ENCODE results near the gene ELP5. TPM values are rescaled to one million over a fixed set of nuclear protein-coding genes. Genes with fewer than 3 reads are reported as not detected.

The ELP5 gene
- total and polyA plus RNA-seq, 2 of the 4 experiments (the other 2 are of a cell fraction), result 39.3 to 46.6 TPM

DNA sequence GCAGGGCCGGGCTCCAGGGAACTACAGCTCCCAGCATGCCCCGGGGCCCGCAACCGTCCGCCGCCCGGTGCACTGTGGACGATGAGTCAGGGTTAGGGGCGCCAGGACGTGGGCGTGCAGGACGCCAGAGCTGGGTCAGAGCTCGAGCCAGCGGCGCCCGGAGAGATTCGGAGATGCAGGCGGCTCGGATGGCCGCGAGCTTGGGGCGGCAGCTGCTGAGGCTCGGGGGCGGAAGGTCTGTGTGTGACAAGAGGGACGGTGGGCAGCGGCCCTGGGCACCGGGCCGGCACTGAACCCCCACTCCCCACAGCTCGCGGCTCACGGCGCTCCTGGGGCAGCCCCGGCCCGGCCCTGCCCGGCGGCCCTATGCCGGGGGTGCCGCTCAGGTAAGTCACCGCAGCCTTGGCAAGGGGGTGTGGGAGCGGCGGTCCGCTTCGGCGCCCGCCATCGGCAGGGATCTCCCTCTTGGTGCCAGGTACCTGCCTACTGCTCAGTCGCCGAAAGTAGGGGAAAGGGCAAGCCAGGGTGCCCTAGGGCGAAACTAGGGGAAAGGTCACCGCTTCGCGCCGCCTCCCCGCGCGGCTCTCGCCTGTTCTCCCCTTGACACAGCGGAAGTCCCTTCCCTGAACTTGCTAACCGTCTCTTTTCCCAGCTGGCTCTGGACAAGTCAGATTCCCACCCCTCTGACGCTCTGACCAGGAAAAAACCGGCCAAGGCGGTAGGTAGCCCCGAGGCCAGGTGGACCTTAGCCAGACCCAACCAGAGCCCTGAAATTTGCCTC, 32.0 kb upstream of the ELP5 start, which contains the start of the genes ACADVL and DLG4:
ACADVL (plus strand) TSS at position 127 of the 781 bp plus-strand sequence; CDS start at position 174, 47 bp downstream.
DLG4 (minus strand) TSS at position 25 of the 781 bp plus-strand sequence.
- dilution Hi-C loops (cut with HindIII; ENCODE audit: low sequenced_read_pairs, unreplicated experiment), result no loop called here
- Histone ChIP-seq H3K9me1 (ENCODE audit: insufficient read depth, low read length) (peaks cover 21% of the 10 kb centered on the region; the same call in 1 of the 2 replicates), H3K36me3 (ENCODE audit: control insufficient read depth, insufficient read depth, low read length) (peaks cover 39% of the 10 kb centered on the region), H3K27me3 (ENCODE audit: control insufficient read depth, insufficient read depth, low read length) (no peaks in the 10 kb centered on the region), H3K79me1 (ENCODE audit: low read depth in 1 of 2, low read length in 2 of 2) (peaks cover 12 to 83% of the 10 kb centered on the region in 2 experiments), H3K4me1 (ENCODE audit: control insufficient read depth, insufficient read depth, low read length) (peaks cover 24% of the 10 kb centered on the region), H3K18ac (ENCODE audit: low read depth, low read length) (peak within 1 kb of the TSS; percentile 27; the same call in 1 of the 2 replicates), H3K4ac (ENCODE audit: low read depth, low read length) (peak within 1 kb of the TSS; percentile 99), H3K4me2 (ENCODE audit: low read depth, low read length) (peak within 1 kb of the TSS; percentile 81), H3K9me3 (ENCODE audit: control insufficient read depth, insufficient read depth, low read length) (no peaks in the 10 kb centered on the region), H4K20me1 (ENCODE audit: insufficient read depth, low read length) (peaks cover 49% of the 10 kb centered on the region), H2BK120ac (ENCODE audit: low read depth, low read length) (peak within 1 kb of the TSS; percentile 86), H3K56ac (ENCODE audit: extremely low read depth, insufficient read depth, low read length) (peak within 1 kb of the TSS; percentile 83), H3K9ac (ENCODE audit: low read depth, low read length) (peak within 1 kb of the TSS; percentile 72), H4K5ac (ENCODE audit: low read depth, low read length) (peak within 1 kb of the TSS; percentile 66), H3K14ac (replicated peaks; ENCODE audit: low read depth, low read length) (peak within 1 kb of the TSS; percentile 90), H4K8ac (ENCODE audit: low read depth in 2 of 2, low read length in 2 of 2) (peak within 1 kb of the TSS; percentile 98 to 99), H4K91ac (ENCODE audit: insufficient read depth, low read depth, low read length) (peak within 1 kb of the TSS; percentile 97), H3K23ac (ENCODE audit: low read depth, low read length) (peak within 1 kb of the TSS; percentile 86), H2BK5ac (ENCODE audit: low read depth, low read length, poor library complexity, severe bottlenecking) (peak within 1 kb of the TSS; percentile 86), H2AK9ac (replicated peaks; ENCODE audit: low read depth, low read length, poor library complexity) (peak within 1 kb of the TSS; percentile 93), H3K4me3 (ENCODE audit: insufficient read depth, low read depth, low read length) (peak within 1 kb of the TSS; percentile 66), H2BK20ac (ENCODE audit: low read depth, low read length) (peak within 1 kb of the TSS; percentile 18; the same call in 1 of the 2 replicates), H2AFZ (replicated peaks; ENCODE audit: low read length, poor library complexity) (peak within 1 kb of the TSS; percentile 95), H3K27ac (ENCODE audit: insufficient read depth, low read length) (peak within 1 kb of the TSS; percentile 77), H2BK15ac (ENCODE audit: low read depth, low read length) (peak within 1 kb of the TSS; percentile 78; the same call in 2 of the 3 replicates), H2AK5ac (ENCODE audit: low read depth, low read length) (peak within 1 kb of the TSS; percentile 93)
- in situ Hi-C loops (cut with MboI; ENCODE audit: low sequenced_read_pairs), result no loop called here
- CTCF ChIA-PET, result interaction anchor here (0.6 to 1.0 kb wide), 3 partner anchors 11 to 130 kb away, joined by 3 to 5 read pairs (median 4); partner anchors contain the start of gene PHF23
- ATAC-seq (ENCODE audit: low read depth) (peak; percentile 71), DNase-seq (peak; percentile 86)
- WGBS, 2 experiments (ENCODE audit: extremely low coverage in 2 of 2, insufficient read length in 1 of 2), result 1% methylated on average over 29 of the region's 63 CpGs; no CpG with 5 or more reads in 1 of the 2 experiments
- POLR2A ChIA-PET (ENCODE audit: unreplicated experiment), result interaction anchor here (0.6 to 1.4 kb wide), 4 partner anchors 9 to 175 kb away, joined by 3 to 5 read pairs (median 4); partner anchors contain the start of gene GABARAP
- intact Hi-C loops (cut with micrococcal nuclease), result loop anchor here (2.0 kb wide), 1 partner anchor 15 kb away; the partner anchor contains the start of gene DVL2
- TSS peak; percentile 48 for BruUV-seq (replicated peaks)
- TF ChIP-seq CTCF (conservative IDR thresholded peaks at IDR 0.05; ENCODE audit: low read depth, low read length) (no peak), BHLHE40 (IDR thresholded peaks at IDR 0.05; ENCODE audit: low read depth, low read length) (peak; percentile 61), MAFK (IDR thresholded peaks at IDR 0.05; ENCODE audit: low read depth, low read length) (no peak), RCOR1 (IDR thresholded peaks at IDR 0.05; ENCODE audit: insufficient replicate concordance, low read length) (no peak), POLR2A (IDR thresholded peaks at IDR 0.05; ENCODE audit: low read depth, low read length) (peak; percentile 95), NFE2L2 (IDR thresholded peaks at IDR 0.05; ENCODE audit: low read depth, low read length) (peak; percentile 22; the same call in 1 of the 2 replicates), ELK1 (IDR thresholded peaks at IDR 0.05; ENCODE audit: borderline replicate concordance, low read depth, low read length) (no peak), FOS (IDR thresholded peaks at IDR 0.05; ENCODE audit: low read depth, low read length) (peak; percentile 83; the same call in 1 of the 2 replicates), MAZ (IDR thresholded peaks at IDR 0.05; ENCODE audit: borderline replicate concordance, low read depth, low read length) (peak; percentile 28; the same call in 1 of the 2 replicates), MXI1 (IDR thresholded peaks at IDR 0.05; ENCODE audit: borderline replicate concordance, low read depth, low read length) (peak; percentile 87), CEBPB (IDR thresholded peaks at IDR 0.05; ENCODE audit: low read depth, low read length) (no peak), RAD21 (IDR thresholded peaks at IDR 0.05; ENCODE audit: low read length) (no peak)
- TF ChIP-seq, protein P1, sequence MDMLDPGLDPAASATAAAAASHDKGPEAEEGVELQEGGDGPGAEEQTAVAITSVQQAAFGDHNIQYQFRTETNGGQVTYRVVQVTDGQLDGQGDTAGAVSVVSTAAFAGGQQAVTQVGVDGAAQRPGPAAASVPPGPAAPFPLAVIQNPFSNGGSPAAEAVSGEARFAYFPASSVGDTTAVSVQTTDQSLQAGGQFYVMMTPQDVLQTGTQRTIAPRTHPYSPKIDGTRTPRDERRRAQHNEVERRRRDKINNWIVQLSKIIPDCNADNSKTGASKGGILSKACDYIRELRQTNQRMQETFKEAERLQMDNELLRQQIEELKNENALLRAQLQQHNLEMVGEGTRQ (IDR thresholded peaks at IDR 0.05; ENCODE audit: low read depth, low read length), result no peak
